Measurements from ENCODE around the gene DUSP7.

DUSP7 gene

GRCh38 chr3:52029053-52029452, 27.3 kb downstream of the DUSP7 start:
- TF ChIP-seq CTCF (IDR thresholded peaks at IDR 0.05; ENCODE audit: low read depth, low read length), result no peak
- H3K4me3 ChIP-seq (replicated peaks in 1 of 2; ENCODE audit: low read depth in 2 of 2, low read length in 2 of 2), result no peak overlapping the region
- DNase-seq (ENCODE audit: low read depth in 2 of 2), result no peak

GRCh38 chr3:52028572-52028971, 27.8 kb downstream of the DUSP7 start:
- no peak for DNase-seq (ENCODE audit: low read depth in 2 of 2)
- TF ChIP-seq CTCF (IDR thresholded peaks at IDR 0.05; ENCODE audit: low read depth, low read length), result no peak
- no peak overlapping the region for H3K4me3 ChIP-seq (replicated peaks in 1 of 2; ENCODE audit: low read depth in 2 of 2, low read length in 2 of 2)

GRCh38 chr3:52026041-52026440, 30.3 kb downstream of the DUSP7 start:
- no peak for TF ChIP-seq CTCF (IDR thresholded peaks at IDR 0.05; ENCODE audit: low read depth, low read length)
- no peak for DNase-seq (ENCODE audit: low read depth in 2 of 2)
- no peak overlapping the region for H3K4me3 ChIP-seq (replicated peaks in 1 of 2; ENCODE audit: low read depth in 2 of 2, low read length in 2 of 2)

- no peak for TF ChIP-seq CTCF (IDR thresholded peaks at IDR 0.05; ENCODE audit: low read depth, low read length)
Measured at GRCh38 chr3:52025453-52025852, 30.9 kb downstream of the DUSP7 start.

GRCh38 chr3:52024765-52025452, 31.5 kb downstream of the DUSP7 start:
- H3K4me3 ChIP-seq (replicated peaks in 1 of 2; ENCODE audit: low read depth in 2 of 2, low read length in 2 of 2), result no peak overlapping the region
- TF ChIP-seq CTCF (IDR thresholded peaks at IDR 0.05; ENCODE audit: low read depth, low read length), result no peak
- no peak for DNase-seq (ENCODE audit: low read depth in 2 of 2)

More at GRCh38 chr3:52025453-52025852, 30.9 kb downstream of the DUSP7 start:
- H3K4me3 ChIP-seq (replicated peaks in 1 of 2; ENCODE audit: low read depth in 2 of 2, low read length in 2 of 2), result no peak overlapping the region
- no peak for DNase-seq (ENCODE audit: low read depth in 2 of 2)

GRCh38 chr3:52023860-52024764, 32.3 kb downstream of the DUSP7 start:
- H3K4me3 ChIP-seq (replicated peaks in 1 of 2; ENCODE audit: low read depth in 2 of 2, low read length in 2 of 2), result no peak overlapping the region
- no peak for DNase-seq (ENCODE audit: low read depth in 2 of 2)
- TF ChIP-seq CTCF (IDR thresholded peaks at IDR 0.05; ENCODE audit: low read depth, low read length), result no peak
